GM23248 (cell line): ENCODE results near the gene PDIA4. TPM values are rescaled to one million over a fixed set of nuclear protein-coding genes. Genes with fewer than 3 reads are reported as not detected.

Source experiments
- DNase-seq: peaks from one replicate; pipeline ENCODE4 v3.0.0-alpha.2; 2015
- H2AFZ ChIP-seq: fragments of 200-600 bp; sonication (generic); 2 replicates; pipeline ENCODE4 v1.6.1; 2016; ENCODE audit warnings: antibody characterized with exemption
- H3F3A ChIP-seq: fragments of 200-600 bp; sonication (generic); 2 replicates; pipeline ENCODE4 v1.6.1; 2016; ENCODE audit warnings: mild to moderate bottlenecking, antibody characterized with exemption, mixed run types; ENCODE audit not compliant: insufficient read depth
- H3K27ac ChIP-seq: fragments of 200-600 bp; sonication (generic); 2 replicates; pipeline ENCODE4 v1.5.1; 2016; ENCODE audit warnings: mild to moderate bottlenecking
- H3K27me3 ChIP-seq: fragments of 200-600 bp; sonication (generic); replicated peaks from 2 replicates; pipeline ENCODE4 v1.6.1; 2016; ENCODE audit warnings: mild to moderate bottlenecking; ENCODE audit not compliant: insufficient read depth
- H3K36me3 ChIP-seq: fragments of 200-600 bp; sonication (generic); 2 replicates; pipeline ENCODE4 v1.6.1; 2016; ENCODE audit warnings: low read depth, mild to moderate bottlenecking
- H3K4me1 ChIP-seq: fragments of 200-600 bp; sonication (generic); 2 replicates; pipeline ENCODE4 v1.6.1; 2016; ENCODE audit warnings: mild to moderate bottlenecking; ENCODE audit not compliant: insufficient read depth
- H3K4me2 ChIP-seq: fragments of 200-600 bp; sonication (generic); one replicate; pipeline ENCODE4 v1.6.1; 2016; ENCODE audit warnings: mild to moderate bottlenecking; ENCODE audit not compliant: unreplicated experiment
- H3K4me3 ChIP-seq: fragments of 200-600 bp; sonication (generic); 2 replicates; pipeline ENCODE4 v1.5.1; 2016; ENCODE audit warnings: mild to moderate bottlenecking
- H3K79me2 ChIP-seq: fragments of 200-600 bp; sonication (generic); 2 replicates; pipeline ENCODE4 v1.6.1; 2016; ENCODE audit warnings: mild to moderate bottlenecking; ENCODE audit not compliant: insufficient read depth
- H3K9ac ChIP-seq: fragments of 200-600 bp; sonication (generic); 2 replicates; pipeline ENCODE4 v1.6.1; 2016; ENCODE audit warnings: mild to moderate bottlenecking
- H3K9me2 ChIP-seq: fragments of 200-600 bp; sonication (generic); 2 replicates; pipeline ENCODE4 v1.6.1; 2016; ENCODE audit warnings: mixed run types, mild to moderate bottlenecking, moderate library complexity; ENCODE audit not compliant: insufficient read depth
- H3K9me3 ChIP-seq: fragments of 200-600 bp; sonication (generic); one replicate; pipeline ENCODE4 v1.6.1; 2017; ENCODE audit warnings: low read depth
- H4K20me1 ChIP-seq: fragments of 200-600 bp; sonication (generic); 2 replicates; pipeline ENCODE4 v1.6.0; 2016; ENCODE audit not compliant: insufficient read depth
- EZH2 ChIP-seq: fragments of 200-600 bp; sonication (generic); IDR thresholded peaks from 2 replicates; pipeline ENCODE4 v1.6.1; 2018; ENCODE audit warnings: antibody characterized with exemption, mild to moderate bottlenecking; ENCODE audit not compliant: insufficient read depth, poor library complexity, severe bottlenecking
- EZH2phosphoT487 ChIP-seq: fragments of 200-600 bp; sonication (generic); IDR thresholded peaks from 2 replicates; pipeline ENCODE4 v1.6.1; 2018; ENCODE audit warnings: antibody characterized with exemption, moderate library complexity, mild to moderate bottlenecking, low read depth; ENCODE audit not compliant: insufficient read depth
- WGBS, 2 experiments: methylation state at CpG; one replicate each; pipeline ENCODE4 v1.1.6; 2015 to 2017; ENCODE audit warnings: low lambda C conversion rate in 2 of 2, low coverage in 1 of 2; ENCODE audit errors: missing lambda C conversion rate in 2 of 2; 5-methylcytosine and 5-hydroxymethylcytosine counted together
- in situ Hi-C: fragments of 300-500 bp; cut with MboI; formaldehyde crosslinking; loops from 2 replicates; pipeline ENCODE4 v1.15.0; 2020
- polyA plus RNA-seq: library from polyadenylated mRNA; unstranded; fragments of >200 nt; fragmentation: Nextera tagmentation; extraction: Ambion mirVana; gene quantifications from 2 replicates; pipeline ENCODE4 v1.2.1, GENCODE V29; 2016
- total RNA-seq: library from RNA; depleted of rRNA; stranded (reverse); fragments of >200 nt; shearing (Covaris generic); gene quantifications from 2 replicates; pipeline ENCODE4 v1.2.3, GENCODE V29; 2014

PDIA4 gene
- total and polyA plus RNA-seq, 2 experiments from 2014 or later: 196 to 204 TPM

- H3K27me3 ChIP-seq: no peaks in the 10 kb centered on the region
- H3K9ac ChIP-seq: no peak overlapping the region
- DNase-seq: no peak
- no peak overlapping the region for H3K4me2 ChIP-seq
- no peaks in the 10 kb centered on the region for H3K4me1 ChIP-seq
- H3K9me2 ChIP-seq: no peaks in the 10 kb centered on the region
- H3K4me3 ChIP-seq: no peak overlapping the region
- H3K27ac ChIP-seq: no peak overlapping the region
- H4K20me1 ChIP-seq: no peaks in the 10 kb centered on the region
- no peaks in the 10 kb centered on the region for H3K9me3 ChIP-seq
- H3K36me3 ChIP-seq: 0 out of 2 replicates have a peak, but pooled peaks cover 13% of the 10 kb centered on the region
- WGBS, 2 experiments: 88% methylated on average over 10 of the region's 10 CpGs
- H2AFZ ChIP-seq: no peak overlapping the region
- TF ChIP-seq EZH2 (no peak), EZH2phosphoT487 (no peak)
- no peaks in the 10 kb centered on the region for H3F3A ChIP-seq
- in situ Hi-C loops: no loop called here
- H3K79me2 ChIP-seq: no peaks in the 10 kb centered on the region
Measured at GRCh38 chr7:149006345-149006725, 22.0 kb downstream of the PDIA4 start.

- Histone ChIP-seq H3K79me2 (no peaks in the 10 kb centered on the region), H3F3A (no peaks in the 10 kb centered on the region), H3K4me1 (no peaks in the 10 kb centered on the region), H3K27me3 (no peaks in the 10 kb centered on the region), H3K9ac (no peak overlapping the region), H3K9me3 (no peaks in the 10 kb centered on the region), H3K27ac (no peak overlapping the region), H3K36me3 (0 out of 2 replicates have a peak, but pooled peaks cover 7% of the 10 kb centered on the region), H2AFZ (no peak overlapping the region), H4K20me1 (no peaks in the 10 kb centered on the region), H3K9me2 (no peaks in the 10 kb centered on the region), H3K4me3 (no peak overlapping the region), H3K4me2 (no peak overlapping the region)
- no peak for TF ChIP-seq EZH2phosphoT487
- TF ChIP-seq EZH2: no peak
- peak; percentile 76 for DNase-seq
- WGBS, 2 experiments: 54 to 59% methylated on average over 19 to 20 of the region's 20 CpGs
- in situ Hi-C loops: no loop called here
Measured at GRCh38 chr7:149005427-149006344, 22.6 kb downstream of the PDIA4 start.

GRCh38 chr7:149004405-149005370 is 23.6 kb downstream of the PDIA4 start:
- 94% methylated on average over 27 to 28 of the region's 28 CpGs for WGBS, 2 experiments
- H3K36me3 ChIP-seq: 0 out of 2 replicates have a peak, but pooled peaks cover 6% of the 10 kb centered on the region
- H4K20me1 ChIP-seq: no peaks in the 10 kb centered on the region
- no peaks in the 10 kb centered on the region for H3K27me3 ChIP-seq
- TF ChIP-seq EZH2phosphoT487 (no peak), EZH2 (no peak)
- H3K79me2 ChIP-seq: no peaks in the 10 kb centered on the region
- in situ Hi-C loops: no loop called here
- no peaks in the 10 kb centered on the region for H3K9me3 ChIP-seq
- DNase-seq: no peak
- no peak overlapping the region for H3K4me2 ChIP-seq
- H3K9ac ChIP-seq: no peak overlapping the region
- H3K4me1 ChIP-seq: no peaks in the 10 kb centered on the region
- H3K27ac ChIP-seq: no peak overlapping the region
- no peak overlapping the region for H3K4me3 ChIP-seq
- H3F3A ChIP-seq: no peaks in the 10 kb centered on the region
- no peaks in the 10 kb centered on the region for H3K9me2 ChIP-seq
- H2AFZ ChIP-seq: no peak overlapping the region
